Chondrocyte (in vitro differentiated cells): ENCODE results near the gene ZCWPW2. TPM values are rescaled to one million over a fixed set of nuclear protein-coding genes. Genes with fewer than 3 reads are reported as not detected.

Experiments used
- DNase-seq: peaks from one replicate; pipeline ENCODE4 v3.0.0; 2021; ENCODE audit warnings: mixed read lengths, low spot score
- H3K27ac Mint-ChIP-seq: one replicate; pipeline ENCODE4 v1.8.0; 2021; ENCODE audit warnings: mild to moderate bottlenecking, moderate library complexity, mixed read lengths; ENCODE audit not compliant: unreplicated experiment
- H3K27me3 Mint-ChIP-seq: 2 replicates; pipeline ENCODE4 v1.8.0; 2021; ENCODE audit warnings: low read depth, mixed read lengths
- H3K36me3 Mint-ChIP-seq: 2 replicates; pipeline ENCODE4 v1.8.0; 2021; ENCODE audit warnings: low read depth, mixed read lengths
- H3K4me1 Mint-ChIP-seq: 2 replicates; pipeline ENCODE4 v1.8.0; 2021; ENCODE audit warnings: low read depth, mild to moderate bottlenecking, mixed read lengths
- H3K4me3 Mint-ChIP-seq: one replicate; pipeline ENCODE4 v1.8.0; 2021; ENCODE audit warnings: mild to moderate bottlenecking, moderate library complexity, mixed read lengths; ENCODE audit not compliant: unreplicated experiment
- H3K9me3 Mint-ChIP-seq: 2 replicates; pipeline ENCODE4 v1.8.0; 2021; ENCODE audit warnings: low read depth, mixed read lengths
- long read RNA-seq: library from polyadenylated mRNA; stranded (forward); transcript quantifications from one replicate; pipeline ENCODE4 v2.0.0, GENCODE V29; 2021
- total RNA-seq: library from RNA; stranded (reverse); gene quantifications from 3 replicates; pipeline ENCODE4 v1.2.1, GENCODE V29; 2021
- TF ChIP-seq, protein P1 (sequence below): fragments of 200-600 bp; sonication (generic); IDR thresholded peaks from 2 replicates; pipeline ENCODE4 v1.5.0; 2021; ENCODE audit warnings: antibody characterized with exemption, mild to moderate bottlenecking, moderate library complexity

The ZCWPW2 gene, protein sequence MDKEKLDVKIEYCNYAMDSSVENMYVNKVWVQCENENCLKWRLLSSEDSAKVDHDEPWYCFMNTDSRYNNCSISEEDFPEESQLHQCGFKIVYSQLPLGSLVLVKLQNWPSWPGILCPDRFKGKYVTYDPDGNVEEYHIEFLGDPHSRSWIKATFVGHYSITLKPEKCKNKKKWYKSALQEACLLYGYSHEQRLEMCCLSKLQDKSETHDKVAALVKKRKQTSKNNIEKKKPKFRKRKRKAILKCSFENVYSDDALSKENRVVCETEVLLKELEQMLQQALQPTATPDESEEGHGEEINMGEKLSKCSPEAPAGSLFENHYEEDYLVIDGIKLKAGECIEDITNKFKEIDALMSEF
- total RNA-seq: 1.1 to 2.1 TPM (median 1.8 TPM) in 3 replicates
- long read RNA-seq, partial matches to known transcripts: 0 of 1 reads
- long read RNA-seq, other reads (novel, unspliced or antisense): 1 of 1 reads

DNA sequence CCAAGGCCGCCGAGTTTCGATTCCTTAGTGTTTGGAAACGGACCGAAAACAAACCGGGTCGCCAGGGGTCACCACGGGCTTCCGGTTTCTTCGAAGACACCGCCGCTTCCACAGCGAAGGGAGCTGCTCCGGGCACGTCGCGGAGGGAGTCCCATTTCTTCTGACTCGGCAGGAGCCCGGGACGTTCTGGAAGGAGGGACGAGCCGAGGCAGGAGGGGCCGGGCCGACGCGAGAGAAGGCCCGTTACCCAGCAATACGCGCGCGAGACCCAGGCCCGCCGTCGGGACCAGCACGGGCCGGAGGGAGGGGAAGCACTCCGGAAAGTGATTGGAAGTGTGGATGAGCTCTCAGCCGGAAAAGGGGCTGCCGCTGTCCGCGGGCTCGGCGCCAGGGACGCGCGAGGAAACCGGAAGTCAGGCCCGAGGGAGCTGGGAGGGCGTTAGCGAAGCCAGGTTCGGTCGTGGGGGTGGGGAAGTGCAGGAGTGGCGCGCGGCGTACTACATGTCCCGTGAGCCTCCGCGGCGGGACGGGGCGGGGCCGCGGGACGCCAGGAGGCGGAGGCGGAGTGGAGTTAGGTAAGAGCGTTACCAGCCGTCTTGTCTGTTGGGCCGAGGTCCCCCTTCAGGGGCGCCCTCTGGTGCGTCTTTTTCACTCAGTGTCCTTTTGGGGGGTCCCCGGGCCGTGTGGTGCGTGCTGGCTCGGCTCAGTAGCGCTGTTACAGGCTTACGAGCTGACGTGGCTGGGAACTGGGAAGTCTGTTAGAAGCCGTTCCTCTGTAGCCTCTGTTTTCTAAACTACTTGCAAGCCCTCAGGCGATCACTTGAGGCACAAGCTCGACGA is at the start of gene ZCWPW2, which contains the start of gene AZI2:
TSS of gene ZCWPW2 (plus strand) at position 93 of the 840 bp plus-strand sequence. CDS start 64,348 bp downstream, outside the sequence.
TSS of gene AZI2 (minus strand) at position 196 of the 840 bp plus-strand sequence. CDS start 8,207 bp downstream, outside the sequence.
- Mint-ChIP-seq H3K27ac (peak within 1 kb of the TSS; percentile 100), H3K9me3 (peaks cover 10% of the 10 kb centered on the region), H3K36me3 (peaks cover 6% of the 10 kb centered on the region), H3K4me3 (peak within 1 kb of the TSS; percentile 88), H3K27me3 (no peaks in the 10 kb centered on the region), H3K4me1 (peaks cover 45% of the 10 kb centered on the region)
- TF ChIP-seq, protein P1, sequence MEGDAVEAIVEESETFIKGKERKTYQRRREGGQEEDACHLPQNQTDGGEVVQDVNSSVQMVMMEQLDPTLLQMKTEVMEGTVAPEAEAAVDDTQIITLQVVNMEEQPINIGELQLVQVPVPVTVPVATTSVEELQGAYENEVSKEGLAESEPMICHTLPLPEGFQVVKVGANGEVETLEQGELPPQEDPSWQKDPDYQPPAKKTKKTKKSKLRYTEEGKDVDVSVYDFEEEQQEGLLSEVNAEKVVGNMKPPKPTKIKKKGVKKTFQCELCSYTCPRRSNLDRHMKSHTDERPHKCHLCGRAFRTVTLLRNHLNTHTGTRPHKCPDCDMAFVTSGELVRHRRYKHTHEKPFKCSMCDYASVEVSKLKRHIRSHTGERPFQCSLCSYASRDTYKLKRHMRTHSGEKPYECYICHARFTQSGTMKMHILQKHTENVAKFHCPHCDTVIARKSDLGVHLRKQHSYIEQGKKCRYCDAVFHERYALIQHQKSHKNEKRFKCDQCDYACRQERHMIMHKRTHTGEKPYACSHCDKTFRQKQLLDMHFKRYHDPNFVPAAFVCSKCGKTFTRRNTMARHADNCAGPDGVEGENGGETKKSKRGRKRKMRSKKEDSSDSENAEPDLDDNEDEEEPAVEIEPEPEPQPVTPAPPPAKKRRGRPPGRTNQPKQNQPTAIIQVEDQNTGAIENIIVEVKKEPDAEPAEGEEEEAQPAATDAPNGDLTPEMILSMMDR: peak; percentile 61
- peak; percentile 97 for DNase-seq

DNA sequence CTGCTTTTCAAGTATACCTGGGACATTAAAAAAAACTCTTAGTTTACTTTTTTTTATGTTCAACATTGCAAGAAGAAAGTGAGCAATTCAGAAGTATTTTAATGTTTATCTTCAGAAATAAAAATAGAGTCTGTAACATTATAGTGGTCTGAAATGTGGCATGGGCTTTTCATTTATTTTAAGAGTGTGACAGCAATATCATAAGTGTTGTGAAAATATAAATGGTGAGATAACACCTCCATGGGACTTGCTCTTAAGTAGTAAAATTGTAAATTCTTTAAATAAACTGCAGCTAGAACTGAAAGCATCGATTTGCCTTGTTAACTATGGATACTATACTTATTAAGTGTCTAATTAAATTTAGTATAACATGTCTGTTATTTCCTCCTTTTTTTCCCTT is 48.8 kb upstream of the ZCWPW2 start:
- TF ChIP-seq, protein P1: no peak
- no peak for DNase-seq
- Mint-ChIP-seq H3K27ac (no peak overlapping the region), H3K27me3 (no peaks in the 10 kb centered on the region), H3K9me3 (no peaks in the 10 kb centered on the region), H3K4me3 (no peak overlapping the region), H3K36me3 (no peaks in the 10 kb centered on the region), H3K4me1 (peaks cover 29% of the 10 kb centered on the region)

DNA sequence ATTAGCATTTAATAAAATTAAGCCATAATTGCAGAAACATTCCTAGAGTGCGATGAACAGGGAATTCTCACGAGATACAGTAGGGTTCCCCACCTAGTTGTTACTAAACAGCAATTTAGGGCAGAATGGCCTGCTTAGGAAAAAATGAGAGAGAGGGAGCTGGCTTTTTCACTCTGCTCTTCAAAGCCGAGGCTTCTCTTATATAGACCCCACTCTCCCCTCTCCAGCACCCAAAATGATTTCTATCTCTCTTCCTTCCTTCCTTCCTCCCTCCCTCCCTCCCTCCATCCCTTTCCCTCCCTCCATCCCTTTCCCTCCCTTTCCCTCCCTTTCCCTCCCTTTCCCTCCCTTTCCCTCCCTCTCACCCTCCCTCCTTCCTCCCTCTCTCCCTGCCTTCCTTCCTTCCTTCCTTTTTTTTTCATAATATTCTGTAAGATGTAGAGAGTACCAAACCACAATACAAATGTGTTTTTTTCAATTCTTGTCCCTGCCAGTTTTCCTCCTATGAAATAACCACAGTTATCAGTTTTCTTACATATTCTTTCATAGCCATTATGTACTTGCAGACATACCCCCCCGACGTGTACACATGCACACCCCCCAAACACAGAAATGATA is 48.1 kb upstream of the ZCWPW2 start:
- H3K27ac Mint-ChIP-seq: no peak overlapping the region
- H3K27me3 Mint-ChIP-seq: no peaks in the 10 kb centered on the region
- no peak overlapping the region for H3K4me3 Mint-ChIP-seq
- H3K9me3 Mint-ChIP-seq: no peaks in the 10 kb centered on the region
- no peak for DNase-seq
- peaks cover under 1% of the 10 kb centered on the region for H3K36me3 Mint-ChIP-seq
- peaks cover 29% of the 10 kb centered on the region for H3K4me1 Mint-ChIP-seq
- TF ChIP-seq, protein P1: no peak

DNA sequence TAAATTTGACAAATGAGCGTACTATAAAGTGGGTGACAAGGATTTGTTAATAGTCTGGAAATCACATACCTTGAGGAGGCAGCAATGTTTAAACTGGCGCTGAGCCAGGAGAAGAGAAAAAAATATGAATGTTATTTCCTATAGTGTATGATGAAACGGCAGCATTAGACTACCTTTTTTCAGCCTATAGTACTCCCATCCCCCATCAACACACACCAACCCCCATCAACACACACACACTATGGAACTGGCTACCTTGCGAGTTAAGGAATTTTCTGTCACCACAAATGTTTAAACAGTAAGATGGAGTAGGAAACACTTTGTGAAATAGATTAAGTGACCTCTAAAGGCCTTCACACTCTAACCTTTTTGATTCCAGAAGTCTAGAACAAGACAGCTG is 46.8 kb upstream of the ZCWPW2 start:
- DNase-seq: no peak
- H3K4me1 Mint-ChIP-seq: peaks cover 26% of the 10 kb centered on the region
- H3K36me3 Mint-ChIP-seq: peaks cover 1% of the 10 kb centered on the region

More for the DNA sequence above, 46.8 kb upstream of the ZCWPW2 start:
- Mint-ChIP-seq H3K27me3 (no peaks in the 10 kb centered on the region), H3K27ac (no peak overlapping the region), H3K4me3 (no peak overlapping the region), H3K9me3 (no peaks in the 10 kb centered on the region)
- TF ChIP-seq, protein P1: no peak
